CD4-positive, alpha-beta memory T cell (primary cell): ENCODE measurements around the gene ATP5F1D. TPM values are rescaled to one million over a fixed set of nuclear protein-coding genes. Genes with fewer than 3 reads are reported as not detected.
A peak's percentile ranks its signal among the peaks of the same experiment; 100 is the strongest.

ENCODE experiments used
- CTCF ChIA-PET: fragments of 350-600 bp; sonication (Branson Sonifier 250); formaldehyde crosslinking; loops from one replicate; lab custom pipeline; 2021; ENCODE audit warnings: inconsistent platforms; ENCODE audit not compliant: partially characterized antibody; lab: Charles Lee
- POLR2A ChIA-PET: fragments of 350-600 bp; sonication (Branson Sonifier 250); formaldehyde crosslinking; loops from one replicate; lab custom pipeline; 2021; ENCODE audit not compliant: partially characterized antibody; lab: Charles Lee
- DNase-seq, 5 donors: peaks; one replicate each; pipeline versions ENCODE4 v3.0.0 to v3.0.0-alpha.2; 2020 to 2022; ENCODE audit warnings: mixed read lengths in 1 of 5
- H3K27ac ChIP-seq: one replicate; pipeline ENCODE4 v1.7.0; 2013; ENCODE audit warnings: low read depth, low read length
- H3K27me3 ChIP-seq: 2 replicates; pipeline ENCODE4 v1.7.0; 2013; ENCODE audit warnings: mild to moderate bottlenecking, low read length, moderate library complexity; ENCODE audit not compliant: insufficient read depth
- H3K36me3 ChIP-seq: 2 replicates; pipeline ENCODE4 v1.7.0; 2013; ENCODE audit warnings: mild to moderate bottlenecking, low read length, moderate library complexity; ENCODE audit not compliant: insufficient read depth
- H3K4me1 ChIP-seq: 2 replicates; pipeline ENCODE4 v1.7.0; 2013; ENCODE audit warnings: mild to moderate bottlenecking, low read length, moderate library complexity; ENCODE audit not compliant: insufficient read depth
- H3K4me3 ChIP-seq, 2 donors: one replicate each; pipeline ENCODE4 v1.7.0; 2013; ENCODE audit warnings: low read length in 2 of 2, mild to moderate bottlenecking in 1 of 2
- H3K9me3 ChIP-seq, 2 donors: one replicate each; pipeline ENCODE4 v1.7.0; 2013; ENCODE audit warnings: low read length in 2 of 2, control low read depth in 1 of 2; ENCODE audit not compliant: control insufficient read depth in 1 of 2
- H3K27ac Mint-ChIP-seq, 7 donors: one replicate each; pipeline ENCODE4 v1.8.0; 2020 to 2021; ENCODE audit warnings: mixed read lengths in 7 of 7, mild to moderate bottlenecking in 6 of 7, inconsistent platforms in 3 of 7, moderate library complexity in 3 of 7
- H3K27me3 Mint-ChIP-seq, 2 donors: one replicate each; pipeline ENCODE4 v1.8.0; 2020 to 2021; ENCODE audit warnings: mixed read lengths in 2 of 2
- H3K36me3 Mint-ChIP-seq, 2 donors: one replicate each; pipeline ENCODE4 v1.8.0; 2020 to 2021; ENCODE audit warnings: mixed read lengths in 2 of 2, inconsistent platforms in 1 of 2, mild to moderate bottlenecking in 1 of 2
- H3K4me1 Mint-ChIP-seq, 4 donors: one replicate each; pipeline ENCODE4 v1.8.0; 2020 to 2021; ENCODE audit warnings: mixed read lengths in 4 of 4, mild to moderate bottlenecking in 1 of 4
- H3K4me3 Mint-ChIP-seq, 8 donors: one replicate each; pipeline ENCODE4 v1.8.0; 2020 to 2021; ENCODE audit warnings: mixed read lengths in 8 of 8, mild to moderate bottlenecking in 7 of 8, moderate library complexity in 6 of 8, inconsistent platforms in 3 of 8
- H3K9me3 Mint-ChIP-seq, 8 donors: one replicate each; pipeline ENCODE4 v1.8.0; 2020 to 2021; ENCODE audit warnings: mixed read lengths in 8 of 8, mild to moderate bottlenecking in 5 of 8, inconsistent platforms in 3 of 8, moderate library complexity in 1 of 8
- intact Hi-C: fragments of 100-400 bp; cut with micrococcal nuclease; formaldehyde crosslinking; loops from one replicate; pipeline ENCODE4 v1.15.1; 2023
- polyA plus RNA-seq, 2 donors: library from polyadenylated mRNA; unstranded; fragments of 300-500 nt; fragmentation: Illumina TruSeq; gene quantifications; one replicate each; pipeline ENCODE4 v1.2.3, GENCODE V29; 2021
- total RNA-seq, 2 experiments: library from RNA; stranded (reverse); gene quantifications; one replicate each; pipeline ENCODE4 v1.2.3, GENCODE V29; 2021

Gene ATP5F1D
- total and polyA plus RNA-seq, 4 experiments from 2014 or later = 105 to 243 (median 120) TPM

GRCh38 chr19:1267477-1268225, 26.1 kb downstream of the ATP5F1D start:
- no peaks in the 10 kb centered on the region for H3K27me3 Mint-ChIP-seq

GRCh38 chr19:1268226-1269064, 26.9 kb downstream of the ATP5F1D start:
- H3K9me3 ChIP-seq = no peaks in the 10 kb centered on the region
- H3K4me1 Mint-ChIP-seq = peaks cover 30 to 72% (median 53%) of the 10 kb centered on the region in 4 donors
- peaks cover 32% of the 10 kb centered on the region for H3K36me3 ChIP-seq
- ChIA-PET CTCF (interaction anchor here (0.7 to 10.8 kb wide), 6 partner anchors 11 to 28 kb away, joined by 3 to 364 read pairs (median 4); partner anchors contain the start of gene ATP5F1D), POLR2A (interaction anchor here (0.5 to 12.0 kb wide), 62 partner anchors 11 to 757 kb away, joined by 3 to 650 read pairs (median 6); partner anchors contain the start of genes ABCA7, ARHGAP45, ATP5F1D and CBARP)
- intact Hi-C loops = loop anchor here (1.0 to 2.0 kb wide), 3 partner anchors 9 to 472 kb away; partner anchors contain the start of gene PTBP1
- DNase-seq = no peak
- H3K27me3 ChIP-seq = no peaks in the 10 kb centered on the region
- peak overlapping the region in 1 of 2 donors; percentile 100 for H3K4me3 ChIP-seq
- H3K4me3 Mint-ChIP-seq = peak overlapping the region; percentile 55 to 91 (median 82)
- peaks cover 0 to 21% (median 0%) of the 10 kb centered on the region in 8 donors for H3K9me3 Mint-ChIP-seq
- H3K27me3 Mint-ChIP-seq = no peaks in the 10 kb centered on the region
- H3K27ac Mint-ChIP-seq = peak overlapping the region; percentile 91 to 98 (median 96)
- H3K4me1 ChIP-seq = peaks cover 64% of the 10 kb centered on the region
- H3K27ac ChIP-seq = peak overlapping the region; percentile 77
- peaks cover 25 to 38% of the 10 kb centered on the region in 2 donors for H3K36me3 Mint-ChIP-seq

More at GRCh38 chr19:1267477-1268225, 26.1 kb downstream of the ATP5F1D start:
- Mint-ChIP-seq H3K4me1 (peaks cover 27 to 69% (median 47%) of the 10 kb centered on the region in 4 donors), H3K4me3 (peak overlapping the region; percentile 36 to 91 (median 67)), H3K9me3 (peaks cover 0 to 16% (median 0%) of the 10 kb centered on the region in 8 donors), H3K27ac (peak overlapping the region; percentile 70 to 96 (median 89)), H3K36me3 (peaks cover 20 to 31% of the 10 kb centered on the region in 2 donors)
- Histone ChIP-seq H3K36me3 (peaks cover 24% of the 10 kb centered on the region), H3K4me3 (no peak overlapping the region), H3K27me3 (no peaks in the 10 kb centered on the region), H3K9me3 (no peaks in the 10 kb centered on the region), H3K4me1 (peaks cover 63% of the 10 kb centered on the region), H3K27ac (peak overlapping the region; percentile 77)
- intact Hi-C loops = loop anchor here (2.0 kb wide), 1 partner anchor 471 kb away; the partner anchor contains the start of gene PTBP1
- CTCF ChIA-PET = interaction anchor here (0.7 to 10.8 kb wide), 3 partner anchors 15 to 27 kb away, joined by 3 to 364 read pairs (median 8); no protein-coding TSS in a partner anchor
- POLR2A ChIA-PET = interaction anchor here (1.6 to 12.0 kb wide), 6 partner anchors 8 to 243 kb away, joined by 5 to 650 read pairs (median 48); partner anchors contain the start of genes ATP5F1D, CBARP and FAM174C
- peak in 1 of 5 donors; percentile 67 for DNase-seq

- POLR2A ChIA-PET = interaction anchor here (0.5 to 12.0 kb wide), 69 partner anchors 10 to 783 kb away, joined by 3 to 650 read pairs (median 5); partner anchors contain the start of genes ABCA7, ARHGAP45, ATP5F1D and CBARP
- Mint-ChIP-seq H3K27me3 (no peaks in the 10 kb centered on the region), H3K4me1 (peaks cover 35 to 77% (median 58%) of the 10 kb centered on the region in 4 donors)
These were observed 27.5 kb downstream of the ATP5F1D start, which contains the start of gene CIRBP for GRCh38 chr19:1269065-1269477. CIRBP (plus strand) TSS chr19:1269332; CDS start chr19:1270934, 1,602 bp downstream.

GRCh38 chr19:1269478-1270212, 28.1 kb downstream of the ATP5F1D start:
- DNase-seq = peak; percentile 85 to 89 (median 88)
- Histone ChIP-seq H3K27me3 (no peaks in the 10 kb centered on the region), H3K4me1 (peaks cover 76% of the 10 kb centered on the region), H3K36me3 (peaks cover 44% of the 10 kb centered on the region), H3K4me3 (peak overlapping the region; percentile 90 to 100), H3K27ac (peak overlapping the region; percentile 77), H3K9me3 (no peaks in the 10 kb centered on the region)
- Mint-ChIP-seq H3K27me3 (no peaks in the 10 kb centered on the region), H3K36me3 (peaks cover 31 to 45% of the 10 kb centered on the region in 2 donors), H3K4me1 (peaks cover 35 to 79% (median 60%) of the 10 kb centered on the region in 4 donors), H3K4me3 (peak overlapping the region; percentile 89 to 93 (median 91)), H3K27ac (peak overlapping the region; percentile 91 to 97 (median 93)), H3K9me3 (peaks cover 0 to 21% (median 0%) of the 10 kb centered on the region in 8 donors)
- ChIA-PET POLR2A (interaction anchor here (0.6 to 12.0 kb wide), 66 partner anchors 9 to 826 kb away, joined by 3 to 650 read pairs (median 5); partner anchors contain the start of genes ABCA7, ARHGAP45, ATP5F1D and CBARP), CTCF (interaction anchor here (1.0 to 10.8 kb wide), 4 partner anchors 17 to 29 kb away, joined by 3 to 364 read pairs (median 7); partner anchors contain the start of gene ATP5F1D)
- intact Hi-C loops = loop anchor here (1.0 to 2.0 kb wide), 3 partner anchors 10 to 473 kb away; partner anchors contain the start of gene PTBP1

More at GRCh38 chr19:1269065-1269477, 27.5 kb downstream of the ATP5F1D start, which contains the start of gene CIRBP:
- H3K4me3 Mint-ChIP-seq = peak within 1 kb of the TSS; percentile 89 to 93 (median 91)
- intact Hi-C loops = loop anchor here (1.0 to 2.0 kb wide), 3 partner anchors 10 to 472 kb away; partner anchors contain the start of gene PTBP1
- Histone ChIP-seq H3K27ac (peak within 1 kb of the TSS; percentile 77), H3K4me1 (peaks cover 71% of the 10 kb centered on the region), H3K36me3 (peaks cover 38% of the 10 kb centered on the region), H3K4me3 (peak within 1 kb of the TSS; percentile 90 to 100), H3K27me3 (no peaks in the 10 kb centered on the region), H3K9me3 (no peaks in the 10 kb centered on the region)
- peaks cover 31 to 44% of the 10 kb centered on the region in 2 donors for H3K36me3 Mint-ChIP-seq
- peak; percentile 99 to 100 (median 99) for DNase-seq
- peaks cover 0 to 21% (median 0%) of the 10 kb centered on the region in 8 donors for H3K9me3 Mint-ChIP-seq
- CTCF ChIA-PET = interaction anchor here (1.0 to 10.8 kb wide), 5 partner anchors 10 to 28 kb away, joined by 3 to 364 read pairs (median 4); partner anchors contain the start of gene ATP5F1D
- peak within 1 kb of the TSS; percentile 91 to 98 (median 96) for H3K27ac Mint-ChIP-seq

- Mint-ChIP-seq H3K4me1 (peaks cover 33 to 73% (median 56%) of the 10 kb centered on the region in 4 donors), H3K27me3 (no peaks in the 10 kb centered on the region), H3K36me3 (peaks cover 31 to 45% of the 10 kb centered on the region in 2 donors), H3K9me3 (peaks cover 0 to 21% (median 0%) of the 10 kb centered on the region in 8 donors), H3K27ac (peak overlapping the region; percentile 91 to 97 (median 93)), H3K4me3 (peak overlapping the region; percentile 89 to 93 (median 91))
- intact Hi-C loops = no loop called here
- peak overlapping the region; percentile 77 for H3K27ac ChIP-seq
- H3K4me1 ChIP-seq = peaks cover 81% of the 10 kb centered on the region
- H3K9me3 ChIP-seq = no peaks in the 10 kb centered on the region
- ChIA-PET POLR2A (interaction anchor here (1.1 to 6.7 kb wide), 8 partner anchors 14 to 367 kb away, joined by 4 to 397 read pairs (median 24); partner anchors contain the start of gene ABCA7), CTCF (no interaction called here)
- H3K27me3 ChIP-seq = no peaks in the 10 kb centered on the region
- H3K36me3 ChIP-seq = peaks cover 47% of the 10 kb centered on the region
- H3K4me3 ChIP-seq = peak overlapping the region; percentile 90 to 100
- DNase-seq = no peak
These were observed 28.8 kb downstream of the ATP5F1D start for GRCh38 chr19:1270213-1270853.
